ENCODE data around the gene CTDSPL.

DNA sequence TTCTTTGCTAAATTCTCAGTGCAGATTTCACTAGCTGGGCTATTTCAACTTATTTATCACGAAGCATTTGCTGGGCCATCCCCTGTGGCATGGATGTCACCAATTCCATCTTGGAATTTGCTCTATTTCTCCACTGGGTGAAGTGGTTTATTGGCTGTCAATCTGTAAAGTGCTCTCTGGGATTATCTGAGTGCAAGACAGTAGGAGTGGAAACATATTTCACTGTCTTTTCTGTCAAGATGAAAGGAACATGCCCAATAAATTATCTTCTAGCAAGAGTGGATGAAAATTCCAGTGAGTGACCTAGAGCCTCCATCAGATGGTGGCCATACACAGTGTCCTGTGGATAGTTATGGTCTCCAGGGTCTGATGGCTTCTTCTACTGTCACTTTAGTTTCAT lies 25.1 kb upstream of the CTDSPL start:
- TF ChIP-seq POLR2A (IDR thresholded peaks at IDR 0.05) (no peak), EP300 (IDR thresholded peaks at IDR 0.05) (no peak), POLR2AphosphoS5 (IDR thresholded peaks at IDR 0.05) (no peak)
- TF ChIP-seq, protein P1, sequence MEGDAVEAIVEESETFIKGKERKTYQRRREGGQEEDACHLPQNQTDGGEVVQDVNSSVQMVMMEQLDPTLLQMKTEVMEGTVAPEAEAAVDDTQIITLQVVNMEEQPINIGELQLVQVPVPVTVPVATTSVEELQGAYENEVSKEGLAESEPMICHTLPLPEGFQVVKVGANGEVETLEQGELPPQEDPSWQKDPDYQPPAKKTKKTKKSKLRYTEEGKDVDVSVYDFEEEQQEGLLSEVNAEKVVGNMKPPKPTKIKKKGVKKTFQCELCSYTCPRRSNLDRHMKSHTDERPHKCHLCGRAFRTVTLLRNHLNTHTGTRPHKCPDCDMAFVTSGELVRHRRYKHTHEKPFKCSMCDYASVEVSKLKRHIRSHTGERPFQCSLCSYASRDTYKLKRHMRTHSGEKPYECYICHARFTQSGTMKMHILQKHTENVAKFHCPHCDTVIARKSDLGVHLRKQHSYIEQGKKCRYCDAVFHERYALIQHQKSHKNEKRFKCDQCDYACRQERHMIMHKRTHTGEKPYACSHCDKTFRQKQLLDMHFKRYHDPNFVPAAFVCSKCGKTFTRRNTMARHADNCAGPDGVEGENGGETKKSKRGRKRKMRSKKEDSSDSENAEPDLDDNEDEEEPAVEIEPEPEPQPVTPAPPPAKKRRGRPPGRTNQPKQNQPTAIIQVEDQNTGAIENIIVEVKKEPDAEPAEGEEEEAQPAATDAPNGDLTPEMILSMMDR (IDR thresholded peaks at IDR 0.05) = no peak
